Sigmoid colon (tissue), 7 donors: ENCODE results near the gene POU2AF2. TPM values are rescaled to one million over a fixed set of nuclear protein-coding genes. Genes with fewer than 3 reads are reported as not detected.

Source experiments
- DNase-seq: peaks from one replicate; pipeline ENCODE4 v3.0.0-alpha.2; 2019
- H3K27ac ChIP-seq, 4 donors: fragments of 200-600 bp; sonication (generic); one replicate each; pipeline ENCODE4 v1.5.1; 2016 to 2019; ENCODE audit warnings: mild to moderate bottlenecking in 1 of 4
- H3K27me3 ChIP-seq, 3 donors: fragments of 200-600 bp; sonication (generic); one replicate each; pipeline ENCODE4 v1.5.1; 2019; ENCODE audit warnings: mild to moderate bottlenecking in 1 of 3
- H3K36me3 ChIP-seq, 4 donors: fragments of 200-600 bp; sonication (generic); one replicate each; pipeline ENCODE4 v1.5.1; 2016 to 2019
- H3K4me1 ChIP-seq, 4 donors: fragments of 200-600 bp; sonication (generic); one replicate each; pipeline ENCODE4 v1.5.1; 2017 to 2019
- H3K4me3 ChIP-seq, 4 donors: fragments of 200-600 bp; sonication (generic); one replicate each; pipeline ENCODE4 v1.5.1; 2017 to 2019; ENCODE audit warnings: mild to moderate bottlenecking in 2 of 4, moderate library complexity in 1 of 4
- H3K9me3 ChIP-seq, 4 donors: fragments of 200-600 bp in 3 of 4; sonication (generic) in 3 of 4; one replicate each; pipeline versions ENCODE4 v1.5.1 to v1.6.1; 2013 to 2019
- CTCF ChIP-seq, 4 experiments: fragments of 450-650 bp in 3 of 4; fragments of 200-600 bp in 1 of 4; IDR thresholded peaks; one replicate each; pipeline ENCODE4 v1.5.1; 2016 to 2019; ENCODE audit warnings: antibody characterized with exemption in 4 of 4, mild to moderate bottlenecking in 3 of 4, moderate library complexity in 2 of 4
- EP300 ChIP-seq, 4 donors: sonication (generic); formaldehyde crosslinking; IDR thresholded peaks; one replicate each; pipeline ENCODE4 v1.6.1; 2017; ENCODE audit warnings: antibody characterized with exemption in 4 of 4
- POLR2A ChIP-seq, 2 donors: fragments of 450-650 bp; IDR thresholded peaks; one replicate each; pipeline ENCODE4 v1.6.1; 2016; ENCODE audit warnings: antibody characterized with exemption in 2 of 2, mild to moderate bottlenecking in 2 of 2, moderate library complexity in 2 of 2
- POLR2AphosphoS5 ChIP-seq, 4 donors: sonication (generic); formaldehyde crosslinking; IDR thresholded peaks; one replicate each; pipeline ENCODE4 v1.6.1; 2017; ENCODE audit warnings: antibody characterized with exemption in 4 of 4
- WGBS, 2 donors: extraction: QIAGEN DNeasy Blood & Tissue Kit; methylation state at CpG; one replicate each; pipeline ENCODE4 v1.1.7; 2013; 5-methylcytosine and 5-hydroxymethylcytosine counted together
- intact Hi-C: fragments of 100-400 bp; cut with DNase I; formaldehyde crosslinking; loops from one replicate; pipeline ENCODE4 v1.15.1; 2023
- polyA plus RNA-seq, 3 donors: library from polyadenylated mRNA; stranded (reverse); fragments of 200-250 nt; gene quantifications; one replicate each; pipeline ENCODE4 v1.2.3, GENCODE V29; 2013
- total RNA-seq, 4 donors: library from RNA; depleted of rRNA; stranded (reverse); fragments of >200 nt; gene quantifications; one replicate each; pipeline ENCODE4 v1.1.0, GENCODE V29; 2016
- donor health status: healthy with polysubstance abuse.
- donor health status: Bipolar disorder and iron deficiency.
- donor health status: healthy.

POU2AF2 gene
- not detected for total RNA-seq
- polyA plus RNA-seq: 1 to 10 TPM; 1.5 to 2.5 (median 2.4) TPM

GRCh38 chr11:111245425-111245824, at the start of gene POU2AF2:
Gene POU2AF2 (plus strand): TSS chr11:111245725. CDS start chr11:111245854, 129 bp downstream.
- Histone ChIP-seq H3K36me3 (no peaks in the 10 kb centered on the region), H3K27me3 (no peaks in the 10 kb centered on the region), H3K4me1 (no peaks in the 10 kb centered on the region), H3K9me3 (no peaks in the 10 kb centered on the region), H3K27ac (no peak within 1 kb of the TSS), H3K4me3 (no peak within 1 kb of the TSS)
- intact Hi-C loops: no loop called here
- 75 to 86% methylated on average over 1 of the region's 1 CpG for WGBS, 2 donors
- TF ChIP-seq POLR2AphosphoS5 (IDR thresholded peaks at IDR 0.05) (no peak), EP300 (IDR thresholded peaks at IDR 0.05) (no peak), POLR2A (IDR thresholded peaks at IDR 0.05) (no peak), CTCF (IDR thresholded peaks at IDR 0.05) (no peak)
- no peak for DNase-seq

- intact Hi-C loops: no loop called here
- TF ChIP-seq POLR2AphosphoS5 (IDR thresholded peaks at IDR 0.05) (no peak), POLR2A (IDR thresholded peaks at IDR 0.05) (no peak), EP300 (IDR thresholded peaks at IDR 0.05) (no peak), CTCF (IDR thresholded peaks at IDR 0.05) (no peak)
- H3K27me3 ChIP-seq: no peaks in the 10 kb centered on the region
- H3K36me3 ChIP-seq: no peaks in the 10 kb centered on the region
- H3K27ac ChIP-seq: no peak overlapping the region
- H3K4me1 ChIP-seq: no peaks in the 10 kb centered on the region
- no peak for DNase-seq
- WGBS, 2 donors: 58 to 59% methylated on average over 3 of the region's 3 CpGs
- no peak overlapping the region for H3K4me3 ChIP-seq
- H3K9me3 ChIP-seq: no peaks in the 10 kb centered on the region
Observed at GRCh38 chr11:111200010-111200534, 45.5 kb upstream of the POU2AF2 start.

GRCh38 chr11:111204211-111204610, 41.3 kb upstream of the POU2AF2 start:
- Histone ChIP-seq H3K36me3 (no peaks in the 10 kb centered on the region), H3K4me3 (no peak overlapping the region), H3K9me3 (no peaks in the 10 kb centered on the region), H3K27me3 (no peaks in the 10 kb centered on the region), H3K27ac (no peak overlapping the region), H3K4me1 (no peaks in the 10 kb centered on the region)
- no peak for DNase-seq
- TF ChIP-seq CTCF (IDR thresholded peaks at IDR 0.05) (no peak), POLR2A (IDR thresholded peaks at IDR 0.05) (no peak), POLR2AphosphoS5 (IDR thresholded peaks at IDR 0.05) (no peak), EP300 (IDR thresholded peaks at IDR 0.05) (no peak)
- intact Hi-C loops: no loop called here

- WGBS, 2 donors: 80 to 87% methylated on average over 3 of the region's 3 CpGs
- Histone ChIP-seq H3K9me3 (no peaks in the 10 kb centered on the region), H3K4me1 (no peaks in the 10 kb centered on the region), H3K27ac (no peak overlapping the region), H3K27me3 (no peaks in the 10 kb centered on the region), H3K36me3 (no peaks in the 10 kb centered on the region), H3K4me3 (no peak overlapping the region)
- TF ChIP-seq POLR2A (IDR thresholded peaks at IDR 0.05) (no peak), POLR2AphosphoS5 (IDR thresholded peaks at IDR 0.05) (no peak), CTCF (IDR thresholded peaks at IDR 0.05) (no peak), EP300 (IDR thresholded peaks at IDR 0.05) (no peak)
- intact Hi-C loops: no loop called here
- no peak for DNase-seq
Observed at GRCh38 chr11:111205632-111206385, 39.7 kb upstream of the POU2AF2 start.
